NCI-H526 (cell line): ENCODE measurements around the gene NSL1.
"Not testable (repeated sequence)": the region's sequence is repeated elsewhere in the genome, so short reads cannot be mapped to it uniquely, and the experiment has no call there.

ENCODE experiments used
- DNase-seq, 2 experiments: peaks; one replicate each; lab custom pipeline; 2025; lab: John Stamatoyannopoulos, UW

The NSL1 gene

DNA sequence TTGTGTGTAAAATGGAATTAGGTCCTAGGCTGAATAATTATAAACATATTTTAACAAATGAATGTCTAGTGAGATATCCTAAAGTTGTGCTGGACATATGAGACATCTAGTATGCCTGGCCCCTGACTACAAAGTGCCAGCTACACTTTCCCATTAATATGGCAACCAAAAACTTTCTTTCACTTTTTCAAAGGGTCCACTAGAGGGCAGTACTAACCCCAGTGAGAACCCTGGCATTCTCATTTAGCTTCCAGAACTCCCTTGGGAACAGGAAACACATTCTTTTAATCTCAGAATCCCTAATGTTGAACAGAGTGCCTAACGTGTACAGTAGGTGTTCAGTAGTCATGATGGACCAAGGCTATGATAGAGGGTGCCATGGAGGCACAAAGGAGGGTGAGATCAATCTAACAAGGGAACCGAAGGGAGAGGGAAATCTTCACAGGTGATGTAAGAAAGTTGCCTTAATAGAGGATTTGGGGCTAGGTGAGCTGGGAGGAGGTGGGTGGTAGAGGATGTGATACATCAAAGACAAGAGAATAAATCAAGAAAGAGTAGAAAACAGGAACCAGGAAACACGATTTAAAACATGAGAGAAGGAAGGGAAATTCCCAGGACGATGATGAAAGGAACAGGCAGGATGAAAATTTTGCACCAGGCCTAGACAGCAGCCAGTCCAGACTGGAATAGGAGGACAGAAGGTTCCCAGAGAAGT, 41.6 kb downstream of the NSL1 start:
- peak; percentile 1 to 68 for DNase-seq

DNA sequence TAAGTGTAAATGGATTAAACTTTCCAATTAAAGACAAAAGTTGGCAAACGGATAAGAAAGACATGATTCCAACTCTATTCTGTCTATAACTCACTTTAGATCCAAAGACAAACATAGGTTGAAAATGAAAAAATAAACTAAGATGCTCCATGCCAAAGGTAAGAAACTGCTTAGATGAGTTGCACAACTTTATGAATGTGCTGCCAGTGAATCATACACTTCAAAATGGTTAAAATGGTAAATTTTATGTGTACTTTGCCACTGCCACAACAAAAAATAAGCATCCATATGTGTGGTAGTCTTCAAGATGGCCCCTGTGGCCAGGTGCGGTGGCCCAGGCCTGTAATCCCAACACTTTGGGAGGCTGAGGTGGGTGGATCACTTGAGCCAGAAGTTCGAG, 45.0 kb downstream of the NSL1 start:
- no peak for DNase-seq

DNA sequence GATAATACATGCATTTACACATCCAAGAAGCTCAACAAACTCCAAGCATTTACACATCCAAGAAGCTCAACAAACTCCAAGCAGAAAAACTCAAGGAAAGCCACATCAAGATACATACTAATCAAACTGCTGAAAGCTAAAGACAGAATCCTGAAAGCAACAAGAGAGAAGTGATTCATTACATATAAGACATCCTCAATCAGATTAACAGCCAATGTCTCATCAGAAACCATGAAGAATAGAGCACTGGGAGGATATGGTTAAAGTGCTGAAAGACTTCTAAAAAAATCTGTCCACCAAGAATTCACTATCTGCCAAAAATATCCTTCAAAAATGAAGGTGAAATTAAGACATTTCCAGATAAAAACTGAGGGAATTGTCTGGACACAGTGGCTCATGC, 46.3 kb downstream of the NSL1 start:
- no peak for DNase-seq

- no peak for DNase-seq
Measured at GRCh38 chr1:212743901-212744475, 47.6 kb downstream of the NSL1 start.

DNA sequence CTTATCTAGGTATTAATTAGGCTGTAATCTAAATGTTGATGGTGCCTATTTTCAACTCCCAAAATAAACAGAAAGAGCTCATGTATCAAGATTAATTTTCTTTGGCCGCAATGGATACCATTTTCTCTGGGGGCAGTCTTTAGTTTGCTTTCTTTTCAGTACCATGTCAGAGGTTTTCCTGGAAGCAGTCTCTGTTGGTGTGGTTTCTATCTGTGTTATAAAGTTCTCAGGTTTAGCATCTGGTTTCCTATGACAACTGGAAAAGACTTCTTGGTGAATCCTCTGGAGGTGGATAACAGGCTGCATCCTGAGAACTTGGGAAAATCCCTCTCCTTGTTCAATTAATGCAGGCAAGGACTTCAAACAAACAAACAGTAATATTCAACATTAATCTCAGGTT, 53.2 kb downstream of the NSL1 start:
- DNase-seq = no peak

DNA sequence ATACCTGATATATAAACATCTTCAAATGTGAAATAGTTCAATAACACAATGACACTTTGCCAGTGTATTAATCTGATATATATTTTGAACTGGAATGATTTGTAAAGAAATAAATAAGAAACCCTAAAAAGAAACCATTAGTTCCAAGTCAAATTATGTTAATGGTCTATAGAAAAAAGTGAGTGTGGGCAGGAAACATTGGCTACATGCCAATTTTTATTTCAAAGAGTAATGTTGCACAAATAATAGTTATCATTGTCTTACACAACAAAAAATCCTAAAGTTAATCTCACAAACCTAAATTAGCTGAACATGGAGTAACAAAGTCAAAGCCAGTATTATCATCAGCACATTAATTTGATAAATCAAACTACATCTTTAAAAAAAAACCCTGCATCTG, 54.0 kb downstream of the NSL1 start:
- DNase-seq = no peak

DNA sequence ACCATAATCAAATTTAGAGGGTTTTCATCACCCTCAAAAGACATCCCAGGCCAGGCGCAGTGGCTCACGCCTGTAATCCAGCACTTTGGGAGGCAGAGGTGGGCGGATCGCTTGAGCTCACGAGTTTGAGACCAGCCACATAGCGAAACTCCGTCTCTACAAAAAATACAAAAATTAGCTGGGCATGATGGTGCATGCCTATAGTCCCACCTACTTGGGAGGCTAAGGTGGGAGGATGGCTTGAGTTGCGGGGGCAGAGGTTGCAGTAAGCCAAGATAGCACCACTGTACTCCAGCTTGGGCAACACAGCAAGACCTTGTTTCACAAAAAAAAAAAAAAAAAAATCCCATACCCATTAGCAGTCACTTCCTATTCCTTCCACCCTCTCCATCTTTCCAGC, 58.5 kb downstream of the NSL1 start:
- DNase-seq = no peak

- DNase-seq = no peak
Measured at GRCh38 chr1:212731630-212732029, 59.9 kb downstream of the NSL1 start.

- no peak for DNase-seq
Measured at GRCh38 chr1:212728606-212729005, 63.0 kb downstream of the NSL1 start.

- DNase-seq = no peak
Measured at GRCh38 chr1:212727386-212728181, 64.0 kb downstream of the NSL1 start.

DNA sequence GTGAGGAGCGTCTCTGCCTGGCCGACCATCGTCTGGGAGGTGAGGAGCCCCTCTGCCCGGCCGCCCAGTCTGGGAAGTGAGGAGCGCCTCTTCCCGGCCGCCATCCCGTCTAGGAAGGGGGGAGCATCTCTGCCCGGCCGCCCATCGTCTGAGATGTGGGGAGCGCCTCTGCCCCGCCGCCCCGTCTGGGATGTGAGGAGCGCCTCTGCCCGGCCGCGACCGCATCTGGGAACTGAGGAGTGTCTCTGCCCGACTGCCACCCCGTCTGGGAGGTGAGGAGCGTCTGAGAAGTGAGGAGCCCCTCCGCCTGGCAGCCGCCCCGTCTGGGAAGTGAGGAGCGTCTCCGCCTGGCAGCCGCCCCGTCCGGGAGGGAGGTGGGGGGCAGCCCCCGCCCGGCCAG, 66.9 kb downstream of the NSL1 start:
- DNase-seq = not testable (repeated sequence)

DNA sequence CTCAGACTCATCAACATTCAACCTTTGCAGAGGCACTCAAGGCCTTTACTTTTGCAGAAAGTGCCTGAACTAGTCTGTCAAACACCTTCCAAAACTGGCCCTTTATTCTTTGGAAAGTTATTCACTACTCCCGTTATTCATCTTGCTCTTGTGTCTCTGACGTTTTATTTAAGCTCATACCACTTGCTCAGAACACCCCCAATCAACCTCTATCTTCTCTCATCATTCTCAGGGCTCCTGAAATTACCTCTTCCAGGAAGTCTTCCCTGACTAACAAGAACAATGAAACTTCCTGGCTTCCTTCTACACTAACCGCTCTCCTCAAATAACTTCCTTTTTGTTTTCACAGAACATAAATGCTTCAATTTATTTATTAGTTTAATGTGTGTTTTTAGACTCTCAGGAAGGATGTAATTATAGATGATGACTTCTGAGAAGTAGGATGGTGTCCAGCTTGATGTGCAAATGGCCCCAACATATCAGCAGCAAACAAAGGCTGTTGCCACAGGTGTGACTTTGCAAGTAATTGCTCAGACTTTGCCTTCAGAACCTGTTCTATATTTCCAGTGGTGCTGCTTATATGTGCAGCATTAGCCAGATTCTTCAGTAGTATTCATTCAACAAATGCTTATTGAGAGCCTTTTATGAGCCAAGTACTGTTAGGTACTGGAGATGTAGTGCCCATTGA, 69.2 kb downstream of the NSL1 start:
- DNase-seq = no peak

- DNase-seq = no peak
Measured at GRCh38 chr1:212721388-212722247, 70.0 kb downstream of the NSL1 start.

DNA sequence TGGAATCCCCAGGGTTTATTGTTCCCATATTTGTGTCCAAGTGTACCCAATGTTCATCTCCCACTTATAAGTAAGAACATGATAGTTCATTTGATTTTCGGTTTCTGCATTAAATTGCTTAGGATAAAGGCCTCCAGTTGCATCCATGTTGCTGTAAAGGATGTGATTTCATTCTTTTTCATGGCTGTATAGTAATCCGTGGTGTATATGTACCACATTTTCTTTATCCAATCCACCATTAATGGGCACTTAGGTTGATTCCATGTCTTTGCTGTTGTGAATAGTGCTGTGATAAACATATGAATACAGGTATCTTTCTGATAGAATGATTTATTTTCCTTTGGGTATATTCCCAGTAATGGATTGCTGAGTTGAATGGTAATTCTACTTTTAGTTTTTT, 71.9 kb downstream of the NSL1 start:
- DNase-seq = no peak

- DNase-seq = no peak
Measured at GRCh38 chr1:212718499-212718898, 73.1 kb downstream of the NSL1 start.

DNA sequence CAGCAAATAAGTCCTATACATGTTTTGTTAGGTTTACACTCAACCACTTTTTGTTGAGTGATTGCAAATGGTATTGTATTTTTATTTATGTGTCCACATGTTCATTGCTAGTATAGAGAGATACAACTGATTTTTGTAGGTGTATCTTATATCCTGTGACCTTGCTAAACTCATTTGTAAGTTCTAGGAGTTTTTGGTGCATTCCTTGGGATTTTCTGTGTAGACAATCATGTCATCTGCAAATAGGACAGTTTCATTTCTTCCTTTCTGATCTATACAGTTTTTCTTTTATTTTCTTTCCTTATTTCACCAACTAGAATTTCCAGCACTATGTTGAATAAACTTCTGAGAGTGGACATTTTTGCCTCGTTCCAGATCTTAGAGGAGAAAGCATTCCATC, 75.4 kb downstream of the NSL1 start:
- DNase-seq = no peak

- DNase-seq = no peak
Measured at GRCh38 chr1:212713465-212714136, 78.0 kb downstream of the NSL1 start.

DNA sequence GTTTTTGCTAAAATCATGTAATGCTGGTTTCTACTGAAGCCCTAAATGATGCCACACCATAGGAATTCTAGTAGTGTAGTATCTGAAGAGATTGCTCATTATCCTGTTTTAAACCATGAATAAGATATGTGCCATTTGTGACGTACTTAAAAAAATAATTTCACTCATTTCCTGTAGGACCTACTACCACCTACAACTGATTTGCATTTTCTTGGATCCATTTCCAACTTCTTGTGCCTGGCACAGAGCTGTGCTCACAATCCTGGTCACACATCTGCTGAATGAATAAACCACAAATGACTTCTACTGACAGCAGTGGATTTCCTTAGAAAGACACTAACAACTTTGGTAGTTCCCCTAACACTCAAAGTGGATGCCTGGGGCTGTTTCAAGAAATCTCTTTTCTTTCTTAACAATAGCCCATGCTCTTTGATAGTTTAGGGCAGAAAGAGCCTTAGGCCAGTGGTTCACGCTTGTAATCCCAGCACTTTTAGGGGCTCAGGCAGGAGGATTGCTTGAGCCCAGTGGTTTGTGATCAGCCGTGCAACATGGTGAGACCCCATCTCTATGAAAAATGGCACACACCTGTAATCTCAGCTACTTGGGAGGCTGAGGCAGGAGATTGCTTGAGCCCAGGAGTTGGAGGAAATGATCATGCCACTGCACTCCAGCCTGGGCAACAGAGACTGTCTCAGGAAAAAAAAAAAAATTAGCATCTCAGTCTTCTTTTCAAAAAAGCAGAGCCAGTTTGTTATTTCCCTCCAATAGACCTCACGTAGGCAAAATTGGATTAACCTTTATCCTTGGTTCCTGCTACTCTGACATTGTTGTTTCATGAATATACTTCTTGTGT, 78.9 kb downstream of the NSL1 start:
- DNase-seq = no peak

DNA sequence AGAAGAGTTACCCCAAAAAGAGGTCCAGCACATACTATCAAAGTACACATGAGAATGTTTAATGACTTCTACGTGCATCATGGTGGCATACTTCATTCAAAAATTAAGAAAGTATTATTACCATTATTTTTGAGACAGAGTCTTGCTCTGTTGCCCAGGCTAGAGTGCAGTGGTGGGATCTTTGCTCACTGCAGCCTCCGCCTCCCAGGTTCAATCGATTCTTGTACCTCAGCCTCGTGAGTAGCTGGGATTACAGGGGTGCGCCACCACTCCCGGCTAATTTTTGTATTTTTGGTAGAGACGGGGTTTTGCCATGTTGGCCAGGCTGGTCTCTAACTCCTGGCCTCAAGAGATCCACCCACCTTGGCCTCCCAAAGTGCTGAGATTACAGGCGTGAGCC, 79.6 kb downstream of the NSL1 start:
- not testable (repeated sequence) for DNase-seq

- DNase-seq = no peak
Measured at GRCh38 chr1:212710566-212710965, 81.0 kb downstream of the NSL1 start.
